G401 (cell line): ENCODE measurements around the gene HPS1. TPM values are rescaled to one million over a fixed set of nuclear protein-coding genes. Genes with fewer than 3 reads are reported as not detected.
A peak's percentile ranks its signal among the peaks of the same experiment; 100 is the strongest.

Experiments used
- DNase-seq: peaks from one replicate; pipeline ENCODE4 v3.0.0-alpha.2; 2015; ENCODE audit warnings: low spot score
- in situ Hi-C: cut with HindIII; loops from 2 replicates; pipeline ENCODE4 v1.10.0; 2016; ENCODE audit warnings: low sequenced_read_pairs, mixed read lengths
- total RNA-seq: library from RNA; depleted of rRNA; stranded (reverse); fragments of >200 nt; shearing (Covaris generic); gene quantifications from 2 replicates; pipeline ENCODE4 v1.2.3, GENCODE V29; 2014

The HPS1 gene
- total RNA-seq, 1 experiment from 2014 or later = 33.1 TPM

GRCh38 chr10:98466861-98467505 is 20.2 kb upstream of the HPS1 start:
- DNase-seq = no peak
- in situ Hi-C loops = no loop called here

GRCh38 chr10:98465866-98466265 is 19.1 kb upstream of the HPS1 start:
- DNase-seq = no peak
- in situ Hi-C loops = no loop called here

- in situ Hi-C loops = no loop called here
- no peak for DNase-seq
Measured at GRCh38 chr10:98463976-98464754, 17.4 kb upstream of the HPS1 start.

- no peak for DNase-seq
- in situ Hi-C loops = no loop called here
Measured at GRCh38 chr10:98463016-98463415, 16.3 kb upstream of the HPS1 start.

GRCh38 chr10:98461500-98461842 is 14.7 kb upstream of the HPS1 start:
- in situ Hi-C loops = no loop called here
- no peak for DNase-seq

GRCh38 chr10:98460837-98461499 is 14.2 kb upstream of the HPS1 start:
- no peak for DNase-seq
- in situ Hi-C loops = no loop called here

GRCh38 chr10:98458809-98459784 is 12.4 kb upstream of the HPS1 start:
- in situ Hi-C loops = no loop called here

GRCh38 chr10:98457721-98458120 is 11.0 kb upstream of the HPS1 start:
- in situ Hi-C loops = no loop called here
- no peak for DNase-seq

More at GRCh38 chr10:98458809-98459784, 12.4 kb upstream of the HPS1 start:
- no peak for DNase-seq

GRCh38 chr10:98456686-98457482 is 10.1 kb upstream of the HPS1 start:
- in situ Hi-C loops = no loop called here
- no peak for DNase-seq

DNA sequence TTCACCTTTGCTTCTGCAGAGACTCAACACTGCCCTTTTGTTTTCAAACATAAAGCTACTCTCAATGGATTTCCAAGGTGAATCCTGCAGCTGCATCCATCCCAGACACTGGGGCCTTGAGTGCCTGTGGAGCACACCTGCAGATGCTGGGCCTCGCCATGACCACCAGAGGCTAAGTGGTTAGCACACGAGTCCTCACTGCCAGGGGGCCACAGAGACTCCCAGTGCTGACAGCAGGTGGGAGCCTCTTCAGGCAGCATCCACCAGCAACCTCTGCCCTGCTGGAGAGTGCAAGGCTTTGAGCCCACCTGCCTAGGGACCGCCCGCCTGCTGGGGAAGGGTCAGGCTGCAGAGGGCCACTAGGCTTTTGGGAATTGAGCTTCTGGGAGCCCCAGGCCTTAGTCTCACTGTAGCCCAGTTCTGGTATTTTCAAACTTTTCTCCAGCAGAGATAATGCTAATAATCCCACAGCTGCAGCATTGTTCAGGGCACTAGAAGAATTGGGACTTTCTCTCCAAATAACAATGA is 9.4 kb upstream of the HPS1 start:
- DNase-seq = no peak
- in situ Hi-C loops = no loop called here

- in situ Hi-C loops = no loop called here
Measured at GRCh38 chr10:98453729-98454128, 7.0 kb upstream of the HPS1 start.

DNA sequence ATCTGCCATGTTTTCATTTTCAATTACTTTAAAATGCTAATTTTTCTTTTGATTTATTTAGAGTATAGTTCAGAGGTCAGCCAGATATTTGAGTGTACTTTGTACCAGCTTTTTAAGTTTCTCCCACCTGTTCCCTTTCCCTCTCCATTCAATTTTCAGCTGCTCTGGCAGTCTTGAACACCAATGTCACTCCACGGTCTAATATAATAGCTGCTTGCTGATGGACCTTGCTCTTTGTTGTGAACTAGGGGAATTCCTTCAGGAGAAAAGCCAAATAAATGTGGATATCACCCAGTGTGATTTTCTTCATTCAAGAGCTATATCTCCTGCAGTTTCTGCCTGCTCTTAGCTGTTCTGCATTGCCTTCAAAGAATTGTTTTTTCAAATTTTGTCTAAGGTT is 3.9 kb upstream of the HPS1 start:
- DNase-seq = no peak
- in situ Hi-C loops = no loop called here

More at GRCh38 chr10:98453729-98454128, 7.0 kb upstream of the HPS1 start:
- no peak for DNase-seq

- in situ Hi-C loops = no loop called here
- DNase-seq = no peak
Measured at GRCh38 chr10:98449287-98449686, 2.6 kb upstream of the HPS1 start.

DNA sequence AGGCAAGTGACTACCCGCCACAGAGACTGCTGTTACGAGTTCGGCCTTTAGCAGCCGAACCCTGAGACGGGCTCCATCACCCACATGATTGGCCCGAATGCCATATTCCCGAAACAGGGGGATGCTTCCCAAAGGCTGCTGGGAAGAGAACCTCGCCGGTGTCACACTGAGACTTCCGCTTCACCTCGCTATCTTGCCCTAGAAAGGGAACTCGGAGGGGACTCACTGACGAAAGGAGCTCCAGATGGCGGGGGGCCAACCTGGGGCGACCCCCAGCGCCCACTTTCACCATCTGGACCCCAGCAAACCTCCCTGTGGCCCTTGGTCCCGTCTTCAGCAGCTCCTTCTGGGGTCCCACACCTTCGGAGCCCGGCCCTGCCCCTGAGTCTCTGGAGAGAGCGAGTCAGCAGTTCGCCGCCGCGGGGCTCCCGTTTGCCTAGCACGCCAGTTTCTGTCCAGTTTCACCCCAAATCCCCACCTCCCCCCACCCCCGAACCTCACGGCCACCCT is 529 bp downstream of the HPS1 start:
- DNase-seq = peak; percentile 71
- in situ Hi-C loops = no loop called here

GRCh38 chr10:98445200-98445812 is 1.4 kb downstream of the HPS1 start:
- in situ Hi-C loops = no loop called here
- DNase-seq = no peak

DNA sequence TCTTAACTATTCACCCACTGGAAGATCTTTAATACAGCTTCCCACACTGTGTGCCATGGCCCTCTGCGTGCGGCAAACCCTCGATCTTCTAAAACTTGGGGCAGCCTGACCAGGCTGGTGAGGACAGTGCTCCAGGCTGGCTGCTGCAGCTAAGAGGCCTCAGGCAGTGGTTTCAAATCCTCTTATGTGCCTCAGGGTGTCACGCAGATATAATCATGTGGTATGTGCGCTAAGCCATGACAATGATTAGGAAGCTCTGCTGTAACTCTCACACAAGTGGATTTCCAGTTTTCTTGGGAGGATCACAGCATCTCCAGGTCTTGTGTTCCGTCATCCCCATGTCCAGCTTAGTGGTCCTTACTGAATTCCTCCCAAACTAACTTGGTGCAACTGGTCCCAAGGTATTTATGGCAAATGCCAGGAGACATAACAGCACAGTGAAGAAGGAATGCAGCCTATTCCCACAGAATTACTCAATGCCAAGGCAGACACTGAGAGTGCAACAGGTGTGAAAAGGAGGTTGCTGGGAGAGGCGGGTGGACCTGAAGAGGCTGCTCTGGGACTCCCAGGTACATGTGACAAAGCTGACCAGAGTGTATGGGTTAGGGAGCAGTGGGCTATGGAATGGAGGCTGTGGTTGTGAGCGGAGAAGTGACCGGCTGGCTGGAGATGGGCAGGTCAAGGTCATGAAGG is 2.3 kb downstream of the HPS1 start:
- DNase-seq = no peak
- in situ Hi-C loops = no loop called here

GRCh38 chr10:98438715-98439114 is 8.0 kb downstream of the HPS1 start:
- DNase-seq = no peak
- in situ Hi-C loops = no loop called here
